NOMO-1 treated with dmso at 0.1 percent for 144 hours (cell line): ENCODE measurements around the gene F7.

Experiments used
- DNase-seq: peaks from one replicate; lab custom pipeline; 2025; ENCODE audit not compliant: unreplicated experiment; lab: John Stamatoyannopoulos, UW

F7 gene

DNA sequence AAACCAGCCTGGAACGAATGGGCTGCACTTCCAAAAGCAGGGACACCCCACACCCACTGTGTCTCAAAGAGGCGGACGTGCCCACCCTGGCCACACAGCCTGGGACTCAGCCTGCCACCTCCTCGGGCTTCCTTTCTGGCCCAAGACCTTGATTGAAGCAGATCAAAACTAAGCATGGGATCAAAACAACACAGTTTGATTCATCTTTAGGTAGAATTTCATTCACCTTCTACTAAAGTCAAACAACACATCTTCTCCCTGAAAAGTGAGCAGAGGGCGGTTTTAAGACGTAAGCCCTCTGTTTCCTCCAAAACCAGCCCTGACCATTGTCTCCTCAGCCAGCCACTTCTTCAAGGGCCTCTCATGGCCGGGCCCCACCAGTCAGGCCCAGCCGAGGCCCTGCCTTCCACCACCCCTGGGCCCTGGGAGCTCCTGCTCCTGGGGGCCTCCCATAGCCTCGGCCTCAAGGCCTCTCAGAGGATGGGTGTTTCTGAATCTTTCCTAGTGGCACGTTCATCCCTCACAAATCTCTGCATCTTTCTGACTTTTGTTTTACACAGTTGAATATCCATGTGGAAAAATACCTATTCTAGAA lies 10.7 kb downstream of the F7 start:
- DNase-seq = no peak

DNA sequence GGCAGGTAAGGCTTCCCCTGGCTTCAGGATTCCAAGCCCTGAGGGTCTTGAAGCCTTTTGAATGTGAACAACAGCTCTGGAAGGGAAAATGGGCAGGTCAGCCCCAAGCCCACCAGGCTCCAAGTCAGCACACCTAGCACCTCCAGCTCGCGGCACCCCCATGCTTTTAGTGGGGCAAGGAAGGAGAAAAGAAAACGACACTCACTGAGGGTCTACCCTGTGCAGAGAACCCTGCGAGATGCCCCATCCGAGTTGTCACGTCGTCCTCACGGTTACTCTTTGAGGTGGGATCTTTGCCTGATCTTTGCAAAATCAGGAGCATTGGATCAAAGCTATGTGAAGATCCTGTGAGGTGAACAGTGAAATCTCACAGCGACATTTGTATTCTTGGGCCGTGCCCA lies 11.3 kb downstream of the F7 start:
- DNase-seq = no peak

DNA sequence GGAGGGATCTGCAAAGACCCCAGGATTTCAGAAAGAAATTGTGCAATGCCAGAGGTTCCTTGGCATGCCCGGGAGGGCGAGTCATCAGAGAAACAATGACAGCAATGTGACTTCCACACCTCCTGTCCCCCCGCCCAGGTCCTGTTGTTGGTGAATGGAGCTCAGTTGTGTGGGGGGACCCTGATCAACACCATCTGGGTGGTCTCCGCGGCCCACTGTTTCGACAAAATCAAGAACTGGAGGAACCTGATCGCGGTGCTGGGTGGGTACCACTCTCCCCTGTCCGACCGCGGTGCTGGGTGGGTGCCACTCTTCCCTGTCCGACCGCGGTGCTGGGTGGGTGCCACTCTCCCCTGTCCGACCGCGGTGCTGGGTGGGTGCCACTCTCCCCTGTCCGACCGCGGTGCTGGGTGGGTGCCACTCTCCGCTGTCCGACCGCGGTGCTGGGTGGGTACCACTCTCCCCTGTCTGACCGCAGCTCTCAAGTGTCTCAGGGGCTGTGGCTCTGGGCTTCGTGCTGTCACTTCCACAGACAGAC lies 11.8 kb downstream of the F7 start:
- DNase-seq = no peak

GRCh38 chr13:113117911-113118260 lies 12.3 kb downstream of the F7 start:
- no peak for DNase-seq

GRCh38 chr13:113118261-113119021 lies 12.8 kb downstream of the F7 start:
- DNase-seq = no peak

- no peak for DNase-seq
Observed at GRCh38 chr13:113119166-113119821, 13.7 kb downstream of the F7 start.

DNA sequence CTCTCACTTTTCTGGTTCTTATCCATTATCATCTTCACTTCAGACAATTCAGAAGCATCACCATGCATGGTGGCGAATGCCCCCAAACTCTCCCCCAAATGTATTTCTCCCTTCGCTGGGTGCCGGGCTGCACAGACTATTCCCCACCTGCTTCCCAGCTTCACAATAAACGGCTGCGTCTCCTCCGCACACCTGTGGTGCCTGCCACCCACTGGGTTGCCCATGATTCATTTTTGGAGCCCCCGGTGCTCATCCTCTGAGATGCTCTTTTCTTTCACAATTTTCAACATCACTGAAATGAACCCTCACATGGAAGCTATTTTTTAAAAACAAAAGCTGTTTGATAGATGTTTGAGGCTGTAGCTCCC lies 14.2 kb downstream of the F7 start:
- DNase-seq = no peak

GRCh38 chr13:113120300-113121182 lies 14.9 kb downstream of the F7 start:
- no peak for DNase-seq

DNA sequence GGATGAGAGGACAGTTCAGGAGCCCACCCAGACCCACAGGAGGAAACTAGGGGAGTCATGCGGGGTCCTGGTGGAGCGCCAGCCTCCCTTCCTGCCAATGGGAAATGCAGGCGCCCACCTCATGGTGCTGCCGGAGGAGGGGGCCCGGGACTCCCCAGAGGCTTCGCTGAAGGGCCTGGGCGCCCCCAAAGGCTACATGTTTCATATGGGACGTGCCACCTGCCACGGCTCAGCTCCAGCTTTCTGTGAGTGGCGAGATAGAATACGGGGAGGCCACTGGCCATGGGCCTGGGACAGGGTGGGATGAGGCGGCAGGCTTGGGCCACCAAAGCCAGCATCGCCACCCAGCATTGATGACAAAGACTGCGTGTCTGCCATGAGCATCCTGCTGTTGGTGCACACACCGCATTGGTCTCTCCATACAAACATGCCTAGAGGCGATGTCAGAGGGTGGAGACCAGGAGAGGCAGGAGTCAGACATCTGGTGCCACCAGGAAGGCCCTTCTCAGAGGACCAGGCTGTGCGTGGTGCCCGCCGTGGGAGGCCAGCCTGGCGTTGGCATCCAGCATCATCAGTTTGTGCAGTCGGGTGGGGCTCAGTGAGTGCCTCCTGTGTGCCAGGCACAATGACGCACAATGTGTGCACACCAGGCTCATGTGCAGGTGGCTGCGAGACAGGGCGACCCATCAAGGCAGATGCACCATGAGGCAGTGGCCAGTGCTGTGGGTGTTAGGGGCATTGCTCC lies 15.8 kb downstream of the F7 start:
- DNase-seq = no peak

- no peak for DNase-seq
Observed at GRCh38 chr13:113121928-113122471, 16.4 kb downstream of the F7 start.

GRCh38 chr13:113122550-113123225 lies 17.1 kb downstream of the F7 start, which contains the start of gene F10:
F10 (plus strand) TSS chr13:113122799; CDS start chr13:113122856, 57 bp downstream.
- DNase-seq = no peak

- DNase-seq = no peak
Observed at GRCh38 chr13:113123226-113124201, 17.9 kb downstream of the F7 start.

DNA sequence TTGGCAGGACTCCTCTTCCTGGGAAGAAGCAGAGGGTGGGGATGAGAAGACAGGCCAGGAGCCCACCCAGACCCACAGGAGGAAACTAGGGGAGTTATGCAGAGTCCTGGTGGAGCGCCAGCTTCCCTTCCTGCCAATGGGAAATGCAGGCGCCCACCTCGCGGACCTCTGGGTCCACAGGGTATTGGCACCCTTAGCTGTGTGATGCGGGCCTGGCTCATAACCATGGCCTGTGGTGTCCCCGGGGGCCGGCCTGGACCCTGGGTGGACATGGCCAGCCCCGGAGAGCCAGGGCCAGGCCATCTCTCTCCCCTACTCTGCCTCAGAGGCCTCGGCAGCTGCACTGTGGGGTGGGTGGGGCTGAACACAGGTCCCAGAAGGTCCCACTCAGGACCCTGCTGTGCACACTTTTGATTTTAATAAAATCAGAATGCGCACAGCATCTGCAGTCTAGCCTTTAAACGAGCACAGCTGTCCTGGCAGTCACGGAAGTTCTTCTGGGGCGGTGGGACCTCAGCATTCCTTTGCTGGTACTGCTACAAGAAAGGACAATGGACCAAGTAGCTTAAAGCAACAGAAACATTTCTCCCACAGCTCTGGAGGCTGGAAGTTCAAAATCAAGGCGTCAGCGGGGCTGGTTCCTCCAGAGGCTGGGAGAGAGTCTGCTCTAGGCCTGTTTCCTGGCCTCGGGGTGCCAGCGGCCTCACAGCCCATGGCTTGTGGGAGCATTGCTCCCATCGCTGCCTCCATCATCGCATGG lies 18.8 kb downstream of the F7 start:
- no peak for DNase-seq

- DNase-seq = no peak
Observed at GRCh38 chr13:113125506-113126264, 20.1 kb downstream of the F7 start.

DNA sequence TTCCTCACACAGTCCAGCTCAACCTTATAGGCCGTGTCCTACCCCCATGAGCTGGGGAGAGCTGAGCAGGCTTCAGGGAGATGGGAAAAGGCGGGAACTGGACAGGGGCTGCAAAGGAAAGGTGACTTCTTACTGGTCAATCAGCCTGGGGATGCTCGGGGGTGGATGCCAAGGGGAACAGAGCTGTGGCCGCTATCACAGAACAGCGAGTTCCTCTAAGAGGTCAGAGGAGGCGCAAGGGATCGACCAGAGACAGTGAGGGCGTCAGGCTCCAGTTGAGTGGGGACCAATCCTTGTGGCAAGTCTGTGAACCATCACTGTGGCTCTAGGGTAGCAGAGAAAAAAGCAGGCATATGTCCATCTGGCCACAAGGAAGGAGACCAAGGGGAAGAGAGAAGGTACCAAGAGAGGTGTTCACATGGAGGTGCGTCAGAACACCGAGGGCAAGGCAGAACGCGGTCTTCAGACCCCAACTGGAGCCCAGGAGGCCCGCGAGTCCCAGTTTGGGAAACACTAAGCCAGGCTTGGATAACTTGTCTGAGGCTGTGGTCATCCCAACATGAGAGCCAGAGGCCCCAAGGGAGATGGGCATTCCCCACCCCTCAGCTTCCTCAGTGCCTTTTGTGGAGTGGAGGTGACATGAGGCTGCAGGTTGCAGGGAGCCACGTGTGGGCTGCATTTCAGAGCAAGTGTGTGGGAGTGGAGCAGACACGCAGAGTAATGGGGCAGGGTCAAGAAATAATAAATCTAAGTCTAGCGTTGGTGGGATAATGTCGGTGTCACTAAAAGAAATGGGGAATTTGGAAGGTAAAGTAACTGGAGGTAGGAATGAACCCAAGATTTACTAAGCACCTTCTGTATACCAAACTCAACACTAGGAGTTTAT lies 20.9 kb downstream of the F7 start:
- no peak for DNase-seq

- no peak for DNase-seq
Observed at GRCh38 chr13:113129480-113129879, 23.9 kb downstream of the F7 start.
